H1 (cell line): ENCODE data around the gene LTC4S. TPM values are rescaled to one million over a fixed set of nuclear protein-coding genes. Genes with fewer than 3 reads are reported as not detected.

Experiments
- CTCF ChIA-PET: fragments of 300-600 bp; sonication (Branson Sonifier 250); formaldehyde crosslinking; loops from one replicate; lab custom pipeline; 2021; ENCODE audit not compliant: partially characterized antibody; lab: Charles Lee
- POLR2A ChIA-PET: fragments of 300-600 bp; sonication (Branson Sonifier 250); formaldehyde crosslinking; loops from one replicate; lab custom pipeline; 2021; ENCODE audit warnings: inconsistent platforms; ENCODE audit not compliant: partially characterized antibody; lab: Charles Lee
- DNase-seq, 2 experiments: peaks; one replicate each; pipeline versions ENCODE4 v3.0.0 to v3.0.0-alpha.2; 2010 to 2022; ENCODE audit warnings: low spot score in 2 of 2, low read depth in 1 of 2, mixed read lengths in 1 of 2
- FAIRE-seq: peaks from 2 replicates; lab custom pipeline; 2011; peaks lifted over from hg19 to GRCh38; lab: Jason Lieb, UNC
- H2AFZ ChIP-seq: 2 replicates; pipeline ENCODE4 v1.8.1; 2012; ENCODE audit warnings: low read length, inconsistent platforms
- H2AK5ac ChIP-seq: 2 replicates; pipeline ENCODE4 v1.6.1; 2013; ENCODE audit warnings: low read depth, low read length
- H2BK120ac ChIP-seq: replicated peaks from 2 replicates; pipeline ENCODE3; 2013; ENCODE audit warnings: low read depth, low read length, inconsistent platforms
- H2BK12ac ChIP-seq: 2 replicates; pipeline ENCODE4 v1.6.1; 2013; ENCODE audit warnings: low read depth, low read length
- H2BK15ac ChIP-seq: 2 replicates; pipeline ENCODE4 v1.6.1; 2013; ENCODE audit warnings: low read length
- H2BK20ac ChIP-seq: 2 replicates; pipeline ENCODE4 v1.6.1; 2013; ENCODE audit warnings: low read length
- H2BK5ac ChIP-seq: 2 replicates; pipeline ENCODE4 v1.6.1; 2013; ENCODE audit warnings: low read depth, low read length
- H3K14ac ChIP-seq: 2 replicates; pipeline ENCODE4 v1.6.1; 2013; ENCODE audit warnings: inconsistent platforms; ENCODE audit not compliant: insufficient read length
- H3K18ac ChIP-seq: 2 replicates; pipeline ENCODE4 v1.6.1; 2013; ENCODE audit warnings: low read length; ENCODE audit errors: extremely low read depth
- H3K23ac ChIP-seq: 2 replicates; pipeline ENCODE4 v1.6.1; 2013; ENCODE audit warnings: inconsistent platforms; ENCODE audit not compliant: insufficient read length
- H3K23me2 ChIP-seq: 2 replicates; pipeline ENCODE4 v1.6.1; 2013; ENCODE audit warnings: low read depth, low read length
- H3K27ac ChIP-seq: 2 replicates; pipeline ENCODE4 v1.6.1; 2011; ENCODE audit warnings: low read depth, low read length, inconsistent platforms
- H3K27me3 ChIP-seq, 4 experiments: replicated peaks in 1 of 4; 1 replicate in 1 of 4; 2 replicates in 3 of 4; pipeline versions ENCODE4 v1.6.1 to v1.8.1; 2011 to 2013; ENCODE audit warnings: low read length in 3 of 4, mild to moderate bottlenecking in 3 of 4, inconsistent platforms in 2 of 4, mixed read lengths in 2 of 4, moderate library complexity in 1 of 4; ENCODE audit not compliant: control insufficient read depth in 3 of 4, insufficient read depth in 3 of 4; ENCODE audit errors: extremely low read depth in 1 of 4
- H3K36me3 ChIP-seq, 4 experiments: 2 replicates each; pipeline versions ENCODE4 v1.6.1 to v1.8.1; 2011 to 2013; ENCODE audit warnings: mild to moderate bottlenecking in 4 of 4, low read length in 3 of 4, moderate library complexity in 2 of 4, control low read depth in 1 of 4, inconsistent platforms in 1 of 4; ENCODE audit not compliant: insufficient read depth in 4 of 4, control insufficient read depth in 2 of 4
- H3K4ac ChIP-seq: replicated peaks from 2 replicates; pipeline ENCODE3; 2013; ENCODE audit warnings: low read length, low read depth, mixed read lengths, inconsistent platforms; ENCODE audit not compliant: insufficient read length
- H3K4me1 ChIP-seq, 4 experiments: replicated peaks in 1 of 4; 1 replicate in 1 of 4; 2 replicates in 3 of 4; pipeline versions ENCODE4 v1.6.1 to v1.8.1; 2011 to 2013; ENCODE audit warnings: low read length in 3 of 4, inconsistent platforms in 2 of 4, mixed read lengths in 1 of 4; ENCODE audit not compliant: insufficient read depth in 4 of 4, control insufficient read depth in 3 of 4
- H3K4me2 ChIP-seq, 2 experiments: 2 replicates each; pipeline versions ENCODE4 v1.6.1 to v1.8.1; 2011 to 2013; ENCODE audit warnings: low read depth in 2 of 2, low read length in 2 of 2, control low read depth in 1 of 2, inconsistent platforms in 1 of 2, mild to moderate bottlenecking in 1 of 2; ENCODE audit not compliant: insufficient read depth in 1 of 2
- H3K4me3 ChIP-seq, 4 experiments: fragments of 200-600, 300-600 bp in 1 of 4; sonication (generic), shearing (Covaris generic), sonication (Bioruptor Twin) in 1 of 4; 2 replicates each; pipeline versions ENCODE4 v1.5.1 to v1.8.1; 2011 to 2016; ENCODE audit warnings: low read length in 4 of 4, low read depth in 3 of 4, control low read depth in 2 of 4, inconsistent platforms in 2 of 4, mild to moderate bottlenecking in 2 of 4, mixed read lengths in 1 of 4, moderate library complexity in 1 of 4; ENCODE audit not compliant: insufficient read depth in 2 of 4; ENCODE audit errors: extremely low read depth in 1 of 4
- H3K56ac ChIP-seq: replicated peaks from 2 replicates; pipeline ENCODE3; 2013; ENCODE audit warnings: low read depth, mild to moderate bottlenecking, mixed read lengths, low read length, inconsistent platforms; ENCODE audit not compliant: insufficient read length
- H3K79me1 ChIP-seq: 2 replicates; pipeline ENCODE4 v1.6.1; 2013; ENCODE audit warnings: low read depth, low read length, control low read depth
- H3K79me2 ChIP-seq, 2 experiments: 2 replicates each; pipeline versions ENCODE4 v1.6.1 to v1.8.1; 2012 to 2013; ENCODE audit warnings: low read length in 2 of 2, mild to moderate bottlenecking in 2 of 2, inconsistent platforms in 1 of 2; ENCODE audit not compliant: insufficient read depth in 2 of 2, control insufficient read depth in 1 of 2
- H3K9ac ChIP-seq, 4 experiments: replicated peaks in 1 of 4; 1 replicate in 1 of 4; 2 replicates in 3 of 4; pipeline versions ENCODE4 v1.6.1 to v1.8.1; 2011 to 2013; ENCODE audit warnings: low read depth in 3 of 4, low read length in 3 of 4, control low read depth in 2 of 4, mild to moderate bottlenecking in 2 of 4, moderate library complexity in 2 of 4, inconsistent platforms in 1 of 4; ENCODE audit errors: extremely low read depth in 1 of 4
- H3K9me3 ChIP-seq, 2 experiments: 2 replicates each; pipeline versions ENCODE4 v1.6.1 to v1.8.1; 2012 to 2013; ENCODE audit warnings: mild to moderate bottlenecking in 2 of 2, moderate library complexity in 2 of 2, control low read depth in 1 of 2, inconsistent platforms in 1 of 2, low read depth in 1 of 2, low read length in 1 of 2, mixed read lengths in 1 of 2; ENCODE audit not compliant: insufficient read depth in 2 of 2
- H4K20me1 ChIP-seq, 2 experiments: replicated peaks in 1 of 2; 2 replicates each; pipeline versions ENCODE3 to v1.8.1; 2011 to 2013; ENCODE audit warnings: inconsistent platforms in 2 of 2, low read length in 2 of 2, mild to moderate bottlenecking in 1 of 2; ENCODE audit not compliant: insufficient read depth in 2 of 2, control insufficient read depth in 1 of 2
- H4K5ac ChIP-seq: 2 replicates; pipeline ENCODE4 v1.6.1; 2013; ENCODE audit warnings: low read length, low read depth, mixed read lengths, inconsistent platforms; ENCODE audit not compliant: insufficient read length
- H4K8ac ChIP-seq: 2 replicates; pipeline ENCODE4 v1.8.0; 2013; ENCODE audit warnings: mild to moderate bottlenecking, moderate library complexity, low read length, inconsistent platforms; ENCODE audit not compliant: insufficient read depth; ENCODE audit errors: extremely low read depth
- H4K91ac ChIP-seq: replicated peaks from 2 replicates; pipeline ENCODE3; 2013; ENCODE audit warnings: low read length, mixed read lengths, inconsistent platforms; ENCODE audit not compliant: insufficient read length
- BACH1 ChIP-seq: IDR thresholded peaks from 2 replicates; pipeline ENCODE4 v1.6.1; 2012; ENCODE audit warnings: low read length, improper control_type of control experiment
- CHD2 ChIP-seq: IDR thresholded peaks from 2 replicates; pipeline ENCODE4 v1.6.1; 2012; ENCODE audit warnings: low read length, improper control_type of control experiment
- CREB1 ChIP-seq: IDR thresholded peaks from 2 replicates; pipeline ENCODE4 v1.6.1; 2012; ENCODE audit warnings: inconsistent platforms
- KDM5A ChIP-seq: fragments of 200-600 bp; IDR thresholded peaks from 2 replicates; pipeline ENCODE4 v1.7.1; 2012; ENCODE audit warnings: mild to moderate bottlenecking, low read length, inconsistent platforms, mixed read lengths
- NANOG ChIP-seq: IDR thresholded peaks from 2 replicates; pipeline ENCODE4 v1.6.1; 2011; ENCODE audit warnings: low read length, low read depth, mild to moderate bottlenecking, inconsistent platforms; ENCODE audit not compliant: insufficient read depth, poor library complexity, severe bottlenecking
- POLR2A ChIP-seq, 2 experiments: IDR thresholded peaks; 1 replicate in 1 of 2; 2 replicates in 1 of 2; pipeline ENCODE4 v1.6.1; 2011; ENCODE audit warnings: low read depth in 2 of 2, low read length in 2 of 2, mild to moderate bottlenecking in 2 of 2; ENCODE audit errors: control extremely low read depth in 1 of 2
- POU5F1 ChIP-seq: IDR thresholded peaks from 2 replicates; pipeline ENCODE4 v1.6.1; 2011; ENCODE audit warnings: low read depth, mild to moderate bottlenecking, low read length, moderate library complexity
- RNF2 ChIP-seq: fragments of 200-900, 300-1000 bp; sonication (generic); IDR thresholded peaks from 2 replicates; pipeline ENCODE4 v1.7.1; 2016; ENCODE audit warnings: borderline replicate concordance, low read depth, mild to moderate bottlenecking, antibody characterized with exemption, low read length; ENCODE audit not compliant: poor library complexity, severe bottlenecking; ENCODE audit errors: missing control alignments
- TAF7 ChIP-seq: optimal IDR thresholded peaks from 2 replicates; pipeline ENCODE3; 2011; ENCODE audit warnings: low read depth, mild to moderate bottlenecking, inconsistent platforms, low read length, moderate library complexity, borderline replicate concordance
- ZNF274 ChIP-seq: IDR thresholded peaks from 2 replicates; pipeline ENCODE4 v1.7.0; 2012; ENCODE audit warnings: low read length, borderline replicate concordance; ENCODE audit errors: extremely low read depth
- WGBS, 2 experiments: shearing (Covaris generic) in 1 of 2; methylation state at CpG; one replicate each; pipeline versions ENCODE4 v1.1.6 to v1.1.7; 2013 to 2015; ENCODE audit warnings: low lambda C conversion rate in 2 of 2, mixed read lengths in 2 of 2, inconsistent platforms in 1 of 2, low coverage in 1 of 2, missing lambda C conversion rate in 1 of 2; ENCODE audit not compliant: insufficient replicate concordance in 2 of 2, insufficient coverage in 1 of 2, insufficient read length in 1 of 2; ENCODE audit errors: extremely low coverage in 1 of 2, missing lambda C conversion rate in 1 of 2; 5-methylcytosine and 5-hydroxymethylcytosine counted together
- polyA plus RNA-seq, 7 experiments: library from polyadenylated mRNA; depleted of rRNA in 3 of 7; stranded (reverse) in 5 of 7; unstranded in 2 of 7; fragments of >200 nt in 5 of 7; fragments of 200-250 nt in 2 of 7; gene quantifications; 1 replicate in 5 of 7; 2 replicates in 1 of 7; 4 replicates in 1 of 7; pipeline versions ENCODE4 v1.2.1 to v1.2.3, GENCODE V29; 2011 to 2013; ENCODE audit warnings: missing spikeins in 2 of 7, mixed read lengths in 2 of 7
- total RNA-seq: library from RNA; stranded (reverse); fragmentation: NEBNext Ultra II Directional; extraction: Animal tissue kit (Norgen Biotek cat#: 25700); gene quantifications from 2 replicates; pipeline ENCODE4 v1.2.1, GENCODE V29; 2021

Gene LTC4S
- total and polyA plus RNA-seq, 2 of the 8 experiments (the other 6 are each of a cell fraction or from before 2014, with no cell fraction given) = 2.2 to 3.7 TPM

DNA sequence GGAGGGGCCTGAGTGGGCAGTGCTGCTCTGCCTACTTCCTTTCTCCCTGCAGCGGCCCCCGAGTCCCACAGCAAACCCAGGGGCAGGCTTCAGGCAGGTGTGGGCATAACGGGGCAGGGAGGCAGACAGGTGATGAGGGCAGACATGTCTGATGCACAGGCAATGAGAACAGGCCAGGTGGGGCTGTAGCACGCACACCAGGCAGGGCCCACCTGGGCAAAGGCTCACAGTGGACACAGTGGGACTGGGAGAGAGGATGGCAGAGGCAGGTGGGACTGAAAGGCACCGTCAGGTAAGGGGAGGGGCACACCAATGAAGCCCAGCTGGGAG is 5.8 kb downstream of the LTC4S start:
- H3K9me3 ChIP-seq = no peaks in the 10 kb centered on the region
- H3K27ac ChIP-seq = no peak overlapping the region
- peaks cover 6% of the 10 kb centered on the region; the same call in 1 of the 2 replicates for H3K79me1 ChIP-seq
- TF ChIP-seq POLR2A (IDR thresholded peaks at IDR 0.05; ENCODE audit: control extremely low read depth in 1 of 2, low read depth in 2 of 2, low read length in 2 of 2) (no peak), CREB1 (no peak), RNF2 (no peak), TAF7 (no peak), ZNF274 (no peak), NANOG (no peak), CHD2 (no peak), BACH1 (no peak), KDM5A (no peak), POU5F1 (no peak)
- no peak overlapping the region for H3K56ac ChIP-seq
- FAIRE-seq (no peak), DNase-seq (no peak)
- peaks cover 7% of the 10 kb centered on the region for H3K23me2 ChIP-seq
- H3K9ac ChIP-seq = no peak overlapping the region
- H3K18ac ChIP-seq = no peak overlapping the region
- no peak overlapping the region for H4K5ac ChIP-seq
- ChIA-PET POLR2A (interaction anchor here (16.9 kb wide), 1 partner anchor 17 kb away, joined by 207 read pairs; the partner anchor contains the start of gene SQSTM1), CTCF (interaction anchor here (1.0 to 1.5 kb wide), 3 partner anchors 28 to 37 kb away, joined by 3 to 5 read pairs (median 4); no protein-coding TSS in a partner anchor)
- H2BK120ac ChIP-seq = no peak overlapping the region
- no peak overlapping the region for H2AK5ac ChIP-seq
- H4K20me1 ChIP-seq = peaks cover 12 to 28% of the 10 kb centered on the region in 2 experiments
- WGBS, 2 experiments = 88% methylated on average over 5 of the region's 5 CpGs; no CpG with 5 or more reads in 1 of the 2 experiments
- H2BK5ac ChIP-seq = no peak overlapping the region; the same call in 1 of the 2 replicates
- H2BK15ac ChIP-seq = no peak overlapping the region
- H4K8ac ChIP-seq = no peak overlapping the region
- H2AFZ ChIP-seq = no peak overlapping the region
- H4K91ac ChIP-seq = no peak overlapping the region
- peaks cover 12 to 31% (median 27%) of the 10 kb centered on the region in 4 experiments for H3K36me3 ChIP-seq
- H3K4me1 ChIP-seq = peaks cover 0 to 32% (median 30%) of the 10 kb centered on the region in 4 experiments; a peak in 6 of 7 replicates
- H3K4ac ChIP-seq = no peak overlapping the region
- H3K4me3 ChIP-seq = no peak overlapping the region
- no peak overlapping the region for H3K23ac ChIP-seq
- H3K27me3 ChIP-seq = no peaks in the 10 kb centered on the region
- H2BK12ac ChIP-seq = no peak overlapping the region
- no peak overlapping the region for H2BK20ac ChIP-seq
- H3K79me2 ChIP-seq = peaks cover 0 to 11% of the 10 kb centered on the region in 2 experiments; a peak in 2 of 4 replicates
- H3K14ac ChIP-seq = no peak overlapping the region
- no peak overlapping the region for H3K4me2 ChIP-seq
